Measurements from ENCODE around the gene ST6GALNAC2.
"Not testable (repeated sequence)": the region's sequence is repeated elsewhere in the genome, so short reads cannot be mapped to it uniquely, and the experiment has no call there.

The ST6GALNAC2 gene

DNA sequence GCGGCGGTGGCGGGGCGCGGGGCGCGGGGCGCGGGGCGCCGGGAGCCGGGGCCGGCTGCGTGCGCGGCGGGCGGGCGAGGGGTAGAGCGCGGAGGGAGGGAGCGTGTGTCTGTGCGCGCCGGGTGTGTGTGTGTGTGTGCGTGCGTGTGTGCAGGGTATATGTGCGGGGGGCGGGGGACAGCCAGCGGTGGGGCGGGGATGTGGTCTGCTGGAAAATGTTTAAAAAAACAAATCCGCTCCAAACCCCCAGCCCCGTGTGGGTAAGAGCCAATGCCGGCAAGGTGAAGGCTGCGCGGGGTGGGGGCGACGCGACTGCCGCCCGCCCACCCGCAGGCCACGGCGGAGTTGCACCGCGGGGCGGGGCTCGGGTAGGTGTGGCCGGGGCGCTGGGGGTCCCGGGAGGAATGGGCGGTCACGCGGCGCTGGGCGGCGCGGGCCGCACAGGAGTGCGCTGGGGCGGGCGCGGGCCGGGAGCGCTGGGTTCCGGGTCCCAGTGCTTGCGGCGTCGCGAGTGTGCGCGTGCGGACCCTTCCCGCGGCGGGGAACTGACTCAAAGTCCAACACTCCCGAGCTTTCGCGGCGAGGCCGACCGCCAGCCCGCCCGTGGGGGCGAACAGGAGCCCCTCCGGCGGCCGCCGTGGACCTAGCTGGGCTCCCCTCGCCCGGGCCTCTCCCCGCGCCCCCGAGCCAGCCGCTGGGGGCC lies 47.9 kb downstream of the ST6GALNAC2 start, which contains the start of gene CYGB:
Gene CYGB (minus strand): TSS at position 132 of the 703 bp plus-strand sequence. CDS start 167 bp downstream, outside the sequence.
- DNase-seq = no peak

DNA sequence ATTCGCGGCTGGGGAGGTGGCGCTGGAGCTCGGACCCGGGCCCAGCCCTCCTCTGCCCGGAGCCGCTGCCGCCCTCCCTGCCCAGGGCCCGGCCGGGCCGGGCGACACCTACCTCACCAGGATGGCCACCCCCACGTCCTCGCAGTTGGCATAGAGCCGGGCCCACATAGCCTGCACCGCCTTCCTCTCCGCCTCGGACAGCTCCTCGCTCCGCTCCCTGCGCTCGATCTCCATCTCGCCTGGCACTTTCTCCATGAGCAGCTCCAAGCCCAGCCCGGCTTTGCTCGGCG lies 48.4 kb downstream of the ST6GALNAC2 start:
- no peak for DNase-seq

DNA sequence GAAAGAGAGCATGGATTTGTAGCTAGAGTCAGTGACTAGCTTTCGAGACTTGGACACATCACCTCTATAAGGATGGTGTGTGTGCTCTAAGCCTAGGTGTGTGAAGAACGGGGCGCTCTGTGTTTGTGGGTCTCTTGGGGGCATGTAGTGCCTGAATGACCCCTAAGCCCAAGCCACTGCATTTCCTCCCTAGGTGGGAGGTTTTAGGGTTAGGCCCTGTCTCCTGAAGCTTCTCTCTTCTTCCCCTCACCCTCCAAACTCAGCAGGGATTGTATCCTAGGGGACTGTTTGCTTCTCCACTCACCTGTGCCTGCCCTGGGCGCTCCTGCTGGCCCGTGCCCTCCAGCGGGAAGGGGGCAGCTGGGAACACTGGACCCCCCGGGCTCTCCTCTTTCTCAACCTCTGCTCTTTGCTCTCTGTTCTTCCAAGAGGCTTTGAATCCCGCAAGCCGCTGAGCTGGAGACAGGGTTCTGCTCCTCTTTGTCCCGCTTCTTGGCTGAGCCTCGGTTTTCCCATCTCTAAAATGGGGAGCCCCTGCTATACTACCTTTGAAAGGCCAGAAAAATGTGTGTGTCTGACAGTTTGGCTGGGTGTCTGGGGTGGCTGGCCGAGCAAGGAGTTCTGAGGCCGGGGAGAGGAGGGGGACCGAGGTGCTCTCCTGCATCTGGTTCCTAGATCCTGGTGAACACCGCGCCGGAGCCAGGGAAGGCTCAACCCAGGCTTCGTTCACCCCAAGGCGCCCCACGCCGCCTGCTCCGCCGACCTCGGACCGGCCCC lies 49.0 kb downstream of the ST6GALNAC2 start:
- DNase-seq = no peak

DNA sequence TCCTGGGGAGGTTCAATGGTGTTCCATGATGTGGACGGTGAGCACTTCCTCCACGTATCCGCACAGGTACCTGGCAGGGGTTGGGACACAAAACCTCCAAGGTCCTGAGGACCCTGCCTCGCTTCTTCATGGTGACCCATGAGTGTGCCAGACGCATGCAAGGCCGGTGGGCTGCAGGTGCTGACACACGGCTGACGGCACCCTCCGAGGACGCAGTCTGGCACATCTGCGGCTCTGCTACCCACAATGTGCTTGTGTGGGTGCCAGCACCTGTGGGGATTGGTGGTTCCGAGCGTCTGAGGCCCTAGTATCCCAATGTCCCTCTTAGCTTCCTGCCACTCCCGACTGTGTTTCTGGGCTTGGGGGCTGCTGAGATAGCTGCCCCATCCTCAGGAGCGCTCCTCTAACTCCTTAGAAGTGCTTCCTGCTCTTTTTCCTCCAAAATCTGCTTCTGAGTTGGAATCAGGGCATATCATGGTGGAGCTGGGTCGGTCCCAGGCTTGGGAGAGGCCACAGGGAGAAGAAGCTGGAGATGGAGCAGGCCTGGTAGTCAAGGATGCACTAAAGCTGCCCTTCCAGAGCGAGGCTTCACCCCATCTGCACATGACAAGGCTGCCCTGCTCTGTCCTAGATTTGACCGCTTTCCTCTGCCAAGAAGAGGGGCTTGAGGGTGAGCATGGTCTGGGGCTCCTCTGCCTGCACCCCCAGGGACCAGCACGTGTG lies 49.7 kb downstream of the ST6GALNAC2 start:
- no peak for DNase-seq

DNA sequence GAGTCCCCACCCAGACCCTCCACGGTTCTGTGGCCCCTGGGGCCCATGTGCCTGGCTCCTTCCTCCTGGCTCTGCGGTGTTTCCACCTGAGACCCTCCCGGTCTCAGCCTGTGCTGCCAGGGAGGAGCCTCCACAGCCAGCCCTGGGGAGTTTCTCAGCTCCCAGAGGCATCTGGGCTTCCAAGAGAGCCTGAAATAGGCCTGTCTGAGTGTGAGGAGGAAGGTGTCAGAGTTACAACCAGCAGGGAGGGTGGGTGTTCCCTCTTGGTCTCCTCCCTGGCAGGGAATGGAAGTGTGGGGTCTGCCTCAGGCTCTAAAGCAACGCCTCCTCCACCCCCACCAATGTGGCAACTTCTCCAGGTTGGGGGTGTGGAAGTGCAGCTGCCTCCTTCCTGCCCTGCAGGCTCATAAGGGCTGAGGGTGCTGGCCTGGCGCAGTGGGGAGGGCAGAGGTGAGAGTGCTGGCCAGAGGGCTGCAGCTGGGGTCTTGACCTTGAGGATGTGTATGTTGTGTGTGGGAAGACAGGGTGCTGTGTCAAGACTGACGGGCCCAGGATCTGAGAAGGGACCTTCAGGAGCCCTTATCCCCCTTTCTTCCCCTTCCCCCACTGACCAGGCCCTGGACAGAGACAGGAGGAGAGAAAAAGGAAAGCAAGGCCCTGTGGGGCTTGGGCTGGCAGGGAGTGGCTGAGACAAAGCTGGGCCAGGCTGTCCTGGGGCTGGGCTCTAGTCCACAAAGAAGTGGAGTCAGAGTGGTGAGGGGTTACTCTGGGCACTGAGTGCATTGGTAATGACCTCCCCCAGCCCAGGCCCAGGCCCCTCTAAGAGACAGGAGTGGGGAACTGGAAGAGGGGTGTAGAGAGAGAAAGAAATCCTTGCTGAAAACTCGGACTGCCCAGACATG lies 50.6 kb downstream of the ST6GALNAC2 start:
- no peak for DNase-seq

DNA sequence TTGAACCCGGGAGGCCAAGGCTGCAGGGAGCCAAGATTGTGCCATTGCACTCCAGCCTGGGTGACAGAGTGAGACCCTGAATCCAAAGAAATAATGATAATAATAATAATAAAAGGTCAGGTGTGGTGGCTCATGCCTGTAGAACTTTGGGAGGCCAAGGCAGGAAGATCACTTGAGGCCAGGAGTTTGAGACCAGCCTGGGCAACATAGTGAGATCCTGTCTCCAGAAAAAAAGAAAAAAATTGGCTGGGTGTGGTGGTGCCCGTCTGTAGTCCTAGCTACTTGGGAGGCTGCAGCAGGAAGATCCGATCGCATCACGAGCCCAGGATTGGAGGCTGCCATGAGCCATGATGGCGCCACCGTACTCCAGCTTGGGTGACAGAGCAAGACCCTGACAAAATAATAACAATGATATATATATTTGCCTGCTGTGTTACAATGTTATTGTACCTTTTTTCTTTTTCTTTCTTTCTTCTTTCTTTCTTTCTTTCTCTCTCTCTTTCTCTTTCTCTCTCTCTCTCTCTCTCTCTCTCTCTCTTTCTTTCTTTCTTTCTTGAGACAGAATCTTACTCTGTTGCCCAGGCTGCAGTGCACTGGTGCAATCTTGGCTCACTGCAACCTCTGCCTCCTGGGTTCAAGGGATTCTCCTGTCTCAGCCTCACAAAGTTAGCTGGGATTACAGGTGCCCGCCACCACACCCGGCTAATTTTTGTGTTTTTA lies 51.9 kb downstream of the ST6GALNAC2 start:
- not testable (repeated sequence) for DNase-seq

DNA sequence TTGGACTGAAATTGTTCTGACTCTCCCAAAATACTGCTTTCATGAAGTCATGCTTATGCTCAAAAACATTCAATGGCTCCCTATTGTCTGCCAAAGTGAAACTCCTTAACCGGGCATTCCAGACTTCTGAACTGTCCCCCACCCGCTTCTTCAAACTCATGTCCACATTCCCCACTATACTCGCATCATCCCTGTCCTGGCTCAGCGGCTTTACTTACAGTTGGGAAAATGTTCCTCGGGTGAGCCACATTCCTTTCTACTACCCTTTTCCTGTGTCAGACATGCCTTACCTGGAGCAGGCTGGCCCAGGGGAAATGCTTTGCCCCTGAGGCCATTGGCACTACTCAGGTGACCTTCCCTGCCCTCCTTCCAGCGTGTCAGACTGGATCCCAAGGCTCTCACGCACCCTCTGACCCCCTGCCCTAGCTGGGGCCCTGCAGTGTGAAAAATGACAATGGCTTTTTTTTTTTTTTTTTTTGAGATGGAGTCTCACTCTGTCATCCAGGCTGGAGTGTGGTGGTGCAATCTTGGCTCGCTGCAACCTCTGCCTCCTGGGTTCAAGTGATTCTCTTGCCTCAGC lies 53.5 kb downstream of the ST6GALNAC2 start:
- DNase-seq = no peak

DNA sequence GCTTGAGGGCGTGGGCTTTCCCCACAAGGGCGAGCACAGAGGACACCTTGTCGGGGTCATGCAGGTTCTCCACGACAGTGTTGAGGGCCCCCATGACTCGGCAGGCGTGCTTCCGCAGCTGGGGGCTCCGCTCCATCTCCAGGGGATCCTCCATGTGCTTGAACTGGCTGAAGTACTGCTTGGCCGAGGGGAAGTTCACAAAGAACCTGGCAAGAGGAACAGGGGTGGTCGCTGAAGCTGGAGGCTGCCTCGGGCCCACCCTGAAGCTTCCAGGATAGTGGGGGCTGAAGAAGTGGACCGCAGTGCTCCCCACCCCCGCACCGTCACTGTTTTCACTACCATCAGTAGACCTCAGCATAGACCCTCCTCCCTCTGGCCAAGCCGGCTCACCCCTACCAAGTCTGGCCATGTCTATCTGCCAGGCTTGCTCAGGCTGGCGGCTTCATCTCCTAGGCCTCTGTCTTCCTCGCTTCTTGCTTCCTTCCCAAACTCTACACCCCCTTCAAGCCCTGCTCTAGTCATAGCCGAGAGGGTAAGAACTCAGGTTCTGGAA lies 54.1 kb downstream of the ST6GALNAC2 start:
- no peak for DNase-seq

DNA sequence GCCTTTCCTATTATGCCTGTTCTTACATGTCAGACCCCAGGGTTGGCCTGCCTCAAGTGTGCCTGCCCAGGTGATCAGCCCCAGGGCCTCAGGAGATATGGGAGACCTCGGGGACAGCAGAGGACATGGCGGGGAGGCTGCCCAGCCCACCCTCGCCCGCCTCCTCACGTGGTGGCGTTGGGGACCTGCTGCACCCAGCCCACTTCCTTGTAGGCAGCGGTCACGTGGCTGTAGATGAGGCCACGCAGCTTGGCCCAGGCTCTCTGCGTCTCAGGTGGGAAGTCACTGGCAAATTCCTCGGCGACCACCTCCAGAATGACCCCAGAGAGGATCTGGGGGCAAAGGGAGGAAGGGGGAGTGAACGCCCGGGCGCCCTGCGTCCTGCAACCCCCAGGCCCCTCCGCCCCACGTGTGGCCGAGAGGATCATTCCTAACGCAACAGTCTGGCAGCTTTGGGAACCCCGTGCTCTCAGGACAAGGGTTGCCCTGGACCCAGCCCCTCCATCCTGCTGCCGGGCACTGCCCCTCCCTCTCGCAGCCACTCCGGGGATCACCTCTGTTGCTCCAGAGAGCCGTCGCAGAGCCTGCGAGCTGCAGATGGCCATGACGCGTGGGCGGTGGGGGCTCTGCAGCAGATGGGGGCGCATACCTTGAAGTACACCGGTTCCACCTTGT lies 54.7 kb downstream of the ST6GALNAC2 start:
- no peak for DNase-seq

DNA sequence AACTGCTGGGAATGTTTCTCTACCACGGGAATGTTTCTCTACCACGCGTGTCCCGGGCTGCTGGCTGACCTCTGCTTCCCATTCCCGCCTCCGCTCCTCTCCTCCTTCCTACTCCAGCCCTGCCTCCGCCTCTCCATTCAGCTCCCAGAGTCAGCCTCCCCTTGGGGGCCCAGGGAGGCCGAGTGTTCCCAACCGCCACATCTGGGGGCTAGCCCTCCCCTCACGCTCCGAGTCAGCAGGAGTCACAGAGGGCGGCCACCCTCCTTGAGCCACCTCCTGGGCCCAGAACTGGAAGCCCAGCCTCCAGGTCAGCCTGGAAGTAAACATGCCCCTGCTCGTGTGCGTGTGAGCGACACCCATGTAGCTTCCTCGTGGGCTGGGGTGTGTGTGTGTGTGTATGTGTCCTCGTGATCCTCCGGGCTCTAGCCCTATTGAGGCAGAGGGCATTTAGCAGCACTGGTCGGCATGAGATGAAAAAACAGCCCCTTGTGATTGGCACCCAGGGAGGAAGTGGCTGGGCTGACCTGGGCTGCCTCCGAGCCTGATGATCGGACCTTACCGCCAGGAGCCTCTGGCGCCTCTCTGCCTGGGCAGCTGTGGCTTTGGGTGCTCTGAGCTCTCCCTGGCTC lies 55.5 kb downstream of the ST6GALNAC2 start:
- DNase-seq = no peak

DNA sequence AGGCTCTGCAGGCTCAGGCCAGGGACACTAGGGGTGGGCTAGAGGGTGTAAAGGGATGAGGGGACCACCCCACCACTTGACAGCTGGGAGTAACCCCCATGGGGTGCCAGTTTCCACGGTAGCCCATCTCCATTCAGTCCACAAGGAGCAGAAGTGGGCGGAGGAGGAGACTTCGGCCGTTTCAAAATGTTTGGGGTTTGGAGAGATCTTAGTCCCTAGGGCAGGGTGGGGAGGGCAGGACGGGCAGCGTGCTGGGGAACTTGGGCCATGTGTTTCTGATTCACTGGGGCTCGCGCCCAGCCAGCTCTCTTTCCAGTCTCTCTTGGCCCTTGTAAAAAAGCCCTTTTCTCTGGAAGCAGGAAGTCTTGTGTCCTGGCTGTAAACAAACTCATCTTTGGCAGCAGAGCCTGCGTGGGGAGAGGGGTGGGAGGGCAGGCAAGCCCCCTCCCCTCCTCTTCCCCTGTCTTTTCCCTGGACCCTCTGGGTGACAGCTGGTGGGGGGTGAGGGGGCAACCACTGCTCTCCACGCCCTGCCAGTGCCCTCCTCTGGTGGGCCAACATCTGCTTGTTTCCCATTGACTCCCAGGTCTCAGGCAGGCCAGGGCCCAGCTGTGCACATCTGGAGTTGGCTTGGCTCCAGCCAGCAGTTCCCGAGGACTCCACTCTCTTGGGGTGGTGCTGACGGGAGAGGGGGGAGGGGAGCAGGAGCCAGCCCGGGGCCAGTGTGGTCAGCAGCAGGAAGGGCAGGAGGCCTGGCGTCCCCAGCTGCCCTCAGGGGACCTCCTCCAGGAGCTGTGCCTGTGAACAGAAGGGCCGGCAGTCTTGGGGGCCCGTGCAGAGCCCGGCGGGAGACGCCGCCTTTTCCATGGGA lies 56.2 kb downstream of the ST6GALNAC2 start:
- no peak for DNase-seq

DNA sequence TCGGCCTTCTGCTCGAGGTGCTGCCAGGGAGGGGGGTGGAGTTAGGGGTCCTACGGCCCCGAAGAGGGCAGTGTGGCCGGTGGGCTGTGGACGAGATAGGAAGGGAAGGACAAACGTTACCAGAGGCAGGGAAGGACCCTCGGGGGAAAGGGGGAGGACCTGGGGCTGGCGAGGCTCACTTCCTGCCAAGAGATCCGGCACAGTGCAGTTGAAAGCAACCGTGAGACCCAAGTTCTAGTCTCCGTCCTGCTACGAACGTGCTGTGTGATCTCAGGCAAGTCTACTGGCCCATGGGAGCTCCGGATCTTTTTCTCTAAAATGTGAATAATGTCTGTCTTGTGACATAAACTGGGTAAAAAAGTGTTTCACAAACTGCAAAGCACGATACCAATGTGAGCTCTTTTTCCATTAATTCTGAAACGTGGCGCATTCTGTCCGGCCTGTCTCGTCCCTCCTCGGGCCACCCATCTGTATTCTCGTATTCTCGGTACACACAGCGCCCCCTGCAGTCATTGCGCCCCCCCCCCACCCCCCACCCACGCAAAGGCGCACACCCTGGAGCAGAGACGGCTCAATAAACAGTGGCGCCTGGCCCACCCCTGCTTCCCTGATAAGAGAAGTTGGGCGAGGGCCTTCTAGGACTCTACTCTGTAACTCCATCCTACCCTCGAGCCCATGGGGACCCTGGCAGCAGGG lies 57.0 kb downstream of the ST6GALNAC2 start:
- no peak for DNase-seq

DNA sequence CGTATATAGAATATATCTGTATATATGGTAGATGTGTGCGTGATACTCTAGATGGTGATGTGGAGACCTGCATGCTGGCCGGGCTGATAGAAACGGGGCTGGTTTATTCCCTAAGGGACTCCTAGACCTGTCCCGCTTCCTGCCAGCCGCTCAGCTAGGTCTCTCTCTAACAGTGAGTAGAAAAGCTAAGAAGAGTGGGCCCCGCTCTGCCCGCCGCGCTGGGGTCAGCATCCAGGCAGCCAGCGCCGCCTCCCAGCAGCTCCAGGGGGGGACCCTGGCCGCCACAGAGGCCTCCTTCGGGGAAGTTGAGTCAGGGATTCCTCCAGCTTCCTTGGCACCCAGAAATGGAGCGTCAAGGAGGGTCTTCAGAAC lies 57.5 kb downstream of the ST6GALNAC2 start:
- DNase-seq = no peak

DNA sequence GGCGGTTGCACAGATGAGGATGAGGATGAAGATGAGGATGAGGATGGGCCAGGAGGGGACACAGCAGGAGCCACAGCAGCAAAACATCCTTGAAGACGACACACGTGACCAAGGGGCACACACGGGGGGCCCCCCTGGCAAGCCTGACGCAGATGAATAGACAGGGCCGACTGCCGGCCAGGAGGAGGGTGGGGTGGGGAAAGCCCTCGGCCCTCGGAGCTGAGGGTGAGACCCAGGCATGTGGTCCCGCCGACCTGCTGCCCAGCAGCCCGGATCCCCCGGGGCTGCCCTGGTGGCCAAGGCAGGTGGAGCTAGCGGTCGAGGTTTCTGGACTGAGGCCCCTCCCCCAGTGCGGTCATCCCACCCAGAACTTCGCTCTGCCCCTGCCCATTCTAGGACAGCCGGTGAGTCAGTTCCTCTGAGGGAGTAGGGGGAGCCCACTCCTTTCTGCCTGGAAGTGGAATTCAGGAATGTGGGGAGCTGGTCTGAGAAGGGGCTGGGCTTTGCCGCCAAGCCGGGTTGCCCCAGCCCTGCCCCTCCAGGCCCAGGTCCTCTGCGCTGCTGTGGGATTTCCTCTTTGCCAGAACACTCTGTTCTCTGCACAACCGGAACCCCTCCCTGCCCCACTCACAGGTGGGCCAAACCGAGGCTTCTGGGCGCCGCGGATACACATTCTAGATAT lies 58.1 kb downstream of the ST6GALNAC2 start:
- no peak for DNase-seq

DNA sequence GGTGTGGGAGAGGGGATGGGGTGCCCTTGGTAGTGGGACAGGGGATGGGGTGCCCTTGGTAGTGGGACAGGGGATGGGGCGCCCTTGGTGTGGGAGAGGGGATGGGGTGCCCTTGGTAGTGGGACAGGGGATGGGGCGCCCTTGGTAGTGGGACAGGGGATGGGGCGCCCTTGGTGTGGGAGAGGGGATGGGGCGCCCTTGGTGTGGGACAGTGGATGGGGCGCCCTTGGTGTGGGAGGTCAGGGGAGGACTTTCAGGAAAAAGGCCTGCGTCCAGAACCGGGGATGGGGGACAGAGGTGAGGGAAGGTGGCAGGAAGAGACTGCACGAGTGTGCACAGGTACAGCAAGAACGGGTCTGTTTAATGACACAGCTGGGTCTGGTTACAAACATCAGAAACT lies 58.6 kb downstream of the ST6GALNAC2 start:
- not testable (repeated sequence) for DNase-seq

DNA sequence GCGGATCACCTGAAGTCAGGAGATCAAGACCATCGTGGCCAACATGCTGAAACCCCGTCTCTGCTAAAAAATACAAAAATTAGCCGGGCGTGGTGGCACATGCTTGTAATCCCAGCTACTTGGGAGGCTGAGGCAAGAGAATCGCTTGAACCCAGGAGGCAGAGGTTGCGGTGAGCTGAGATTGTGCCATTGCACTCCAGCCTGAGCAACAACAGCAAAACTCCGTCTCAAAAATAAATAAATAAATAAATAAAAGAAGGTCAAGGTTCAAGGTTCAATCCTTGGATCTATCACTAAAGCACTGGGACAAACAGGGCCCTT lies 60.2 kb downstream of the ST6GALNAC2 start:
- not testable (repeated sequence) for DNase-seq

DNA sequence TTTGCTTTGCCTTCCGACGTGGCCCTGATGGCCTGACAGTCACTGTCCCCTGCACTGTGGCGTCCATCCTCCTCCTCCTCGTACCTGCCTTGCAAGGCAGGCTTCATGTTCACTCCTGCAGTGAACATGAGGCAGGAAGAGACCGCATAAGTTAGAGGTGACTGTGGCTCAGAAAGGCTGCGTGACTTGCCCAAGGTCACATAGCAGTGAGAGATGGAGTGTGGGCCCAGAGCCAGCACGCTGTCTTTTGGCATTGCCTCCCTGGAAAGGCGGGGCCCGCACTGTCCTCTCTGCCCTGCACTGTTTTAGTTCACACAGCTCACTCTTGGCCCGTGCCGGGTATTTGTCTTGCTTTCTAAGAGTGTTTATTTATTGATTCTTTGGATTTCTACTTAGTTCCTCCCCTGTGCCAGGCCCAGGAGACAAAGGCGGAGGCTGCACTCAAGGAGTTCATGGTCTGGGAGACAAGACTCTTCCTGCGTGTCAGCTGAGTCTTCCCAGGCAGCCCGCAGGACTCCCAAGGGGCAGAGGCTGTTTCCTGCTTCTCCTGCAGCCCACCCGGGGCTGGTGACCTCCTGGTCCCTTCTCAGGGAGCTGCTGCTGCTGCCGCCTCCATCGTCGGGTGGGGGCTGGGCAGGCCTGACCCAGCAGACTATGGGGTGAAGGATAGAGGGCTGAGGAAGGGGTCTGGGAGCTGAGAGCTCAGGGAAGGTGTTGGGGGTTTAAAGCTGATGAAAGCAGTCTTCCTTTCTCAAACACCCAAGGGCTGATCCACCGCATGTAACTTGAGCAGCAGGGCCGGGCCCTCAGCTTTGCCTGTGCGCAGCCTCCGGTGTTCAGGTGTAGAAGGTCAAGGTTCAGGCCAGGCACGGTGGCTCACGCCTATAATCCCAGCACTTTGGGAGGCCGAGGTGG lies 60.8 kb downstream of the ST6GALNAC2 start:
- no peak for DNase-seq

Data from DMS79 treated with DMSO at 0.1 percent for 48 hours (cell line).